CD8-positive, alpha-beta memory T cell (primary cell): ENCODE data around the gene KRTAP5-8. TPM values are rescaled to one million over a fixed set of nuclear protein-coding genes. Genes with fewer than 3 reads are reported as not detected.
"Not testable (repeated sequence)": the region's sequence is repeated elsewhere in the genome, so short reads cannot be mapped to it uniquely, and the experiment has no call there.

Experiments
- CTCF ChIA-PET: fragments of 350-600 bp; sonication (Branson Sonifier 250); formaldehyde crosslinking; loops from one replicate; lab custom pipeline; 2021; ENCODE audit warnings: antibody characterized with exemption; lab: Charles Lee
- POLR2A ChIA-PET: fragments of 350-600 bp; sonication (Branson Sonifier 250); formaldehyde crosslinking; loops from one replicate; lab custom pipeline; 2021; ENCODE audit warnings: antibody characterized with exemption; lab: Charles Lee
- DNase-seq, 5 donors: peaks; one replicate each; pipeline versions ENCODE4 v3.0.0 to v3.0.0-alpha.2; 2020 to 2022; ENCODE audit warnings: mixed read lengths in 1 of 5
- H3K27ac ChIP-seq: one replicate; pipeline ENCODE4 v1.7.0; 2013; ENCODE audit warnings: low read depth, mild to moderate bottlenecking, low read length, moderate library complexity
- H3K27me3 ChIP-seq: 2 replicates; pipeline ENCODE4 v1.7.0; 2013; ENCODE audit warnings: low read length, mild to moderate bottlenecking; ENCODE audit not compliant: insufficient read depth, poor library complexity, severe bottlenecking
- H3K36me3 ChIP-seq: 2 replicates; pipeline ENCODE4 v1.7.0; 2013; ENCODE audit warnings: mild to moderate bottlenecking, low read length, moderate library complexity; ENCODE audit not compliant: insufficient read depth
- H3K4me1 ChIP-seq: 2 replicates; pipeline ENCODE4 v1.7.0; 2013; ENCODE audit warnings: mild to moderate bottlenecking, low read length, moderate library complexity; ENCODE audit not compliant: insufficient read depth
- H3K4me3 ChIP-seq: 2 replicates; pipeline ENCODE4 v1.7.0; 2013; ENCODE audit warnings: mild to moderate bottlenecking, low read length
- H3K9me3 ChIP-seq: 2 replicates; pipeline ENCODE4 v1.7.0; 2013; ENCODE audit warnings: mild to moderate bottlenecking, low read length
- H3K27ac Mint-ChIP-seq, 8 donors: one replicate each; pipeline ENCODE4 v1.8.0; 2020 to 2021; ENCODE audit warnings: mixed read lengths in 8 of 8, mild to moderate bottlenecking in 6 of 8, inconsistent platforms in 3 of 8, moderate library complexity in 3 of 8
- H3K27me3 Mint-ChIP-seq, 2 donors: one replicate each; pipeline ENCODE4 v1.8.0; 2020 to 2021; ENCODE audit warnings: mixed read lengths in 2 of 2, mild to moderate bottlenecking in 1 of 2, moderate library complexity in 1 of 2
- H3K36me3 Mint-ChIP-seq, 3 donors: one replicate each; pipeline ENCODE4 v1.8.0; 2020 to 2021; ENCODE audit warnings: mixed read lengths in 3 of 3, inconsistent platforms in 1 of 3, mild to moderate bottlenecking in 1 of 3
- H3K4me1 Mint-ChIP-seq, 3 donors: one replicate each; pipeline ENCODE4 v1.8.0; 2020 to 2021; ENCODE audit warnings: mixed read lengths in 3 of 3, inconsistent platforms in 1 of 3, mild to moderate bottlenecking in 1 of 3
- H3K4me3 Mint-ChIP-seq, 7 donors: one replicate each; pipeline ENCODE4 v1.8.0; 2020 to 2021; ENCODE audit warnings: mixed read lengths in 7 of 7, mild to moderate bottlenecking in 6 of 7, moderate library complexity in 4 of 7, inconsistent platforms in 2 of 7
- H3K9me3 Mint-ChIP-seq, 5 donors: one replicate each; pipeline ENCODE4 v1.8.0; 2020 to 2022; ENCODE audit warnings: mixed read lengths in 5 of 5, mild to moderate bottlenecking in 3 of 5, moderate library complexity in 2 of 5, inconsistent platforms in 1 of 5
- polyA plus RNA-seq: library from polyadenylated mRNA; unstranded; fragments of 300-500 nt; fragmentation: Illumina TruSeq; gene quantifications from one replicate; pipeline ENCODE4 v1.2.3, GENCODE V29; 2021
- total RNA-seq, 2 experiments: library from RNA; stranded (reverse); gene quantifications; one replicate each; pipeline ENCODE4 v1.2.3, GENCODE V29; 2021

Gene KRTAP5-8, protein sequence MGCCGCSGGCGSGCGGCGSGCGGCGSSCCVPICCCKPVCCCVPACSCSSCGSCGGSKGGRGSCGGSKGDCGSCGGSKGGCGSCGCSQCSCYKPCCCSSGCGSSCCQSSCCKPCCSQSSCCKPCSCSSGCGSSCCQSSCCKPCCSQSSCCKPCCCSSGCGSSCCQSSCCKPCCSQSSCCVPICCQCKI
- total RNA-seq, result not detected
- not detected for polyA plus RNA-seq

- H3K27ac Mint-ChIP-seq, H3K9me3 ChIP-seq, CTCF ChIA-PET, H3K4me3 Mint-ChIP-seq, H3K36me3 ChIP-seq, DNase-seq, H3K4me1 Mint-ChIP-seq, H3K27ac ChIP-seq, H3K4me3 ChIP-seq, H3K4me1 ChIP-seq, POLR2A ChIA-PET, H3K27me3 ChIP-seq, H3K9me3 Mint-ChIP-seq: not testable (repeated sequence)
- Mint-ChIP-seq H3K36me3 (peaks cover 0 to 11% (median 0%) of the 10 kb centered on the region in 3 donors), H3K27me3 (peaks cover 15 to 41% of the 10 kb centered on the region in 2 donors)
Observed at GRCh38 chr11:71537977-71538665, at the start of gene KRTAP5-8. KRTAP5-8 (plus strand) TSS chr11:71538025; CDS start chr11:71538056, 31 bp downstream.

- H3K36me3 Mint-ChIP-seq, result peaks cover 22 to 87% (median 38%) of the 10 kb centered on the region in 3 donors
Observed at GRCh38 chr11:71488681-71489270, 49.0 kb upstream of the KRTAP5-8 start.

DNA sequence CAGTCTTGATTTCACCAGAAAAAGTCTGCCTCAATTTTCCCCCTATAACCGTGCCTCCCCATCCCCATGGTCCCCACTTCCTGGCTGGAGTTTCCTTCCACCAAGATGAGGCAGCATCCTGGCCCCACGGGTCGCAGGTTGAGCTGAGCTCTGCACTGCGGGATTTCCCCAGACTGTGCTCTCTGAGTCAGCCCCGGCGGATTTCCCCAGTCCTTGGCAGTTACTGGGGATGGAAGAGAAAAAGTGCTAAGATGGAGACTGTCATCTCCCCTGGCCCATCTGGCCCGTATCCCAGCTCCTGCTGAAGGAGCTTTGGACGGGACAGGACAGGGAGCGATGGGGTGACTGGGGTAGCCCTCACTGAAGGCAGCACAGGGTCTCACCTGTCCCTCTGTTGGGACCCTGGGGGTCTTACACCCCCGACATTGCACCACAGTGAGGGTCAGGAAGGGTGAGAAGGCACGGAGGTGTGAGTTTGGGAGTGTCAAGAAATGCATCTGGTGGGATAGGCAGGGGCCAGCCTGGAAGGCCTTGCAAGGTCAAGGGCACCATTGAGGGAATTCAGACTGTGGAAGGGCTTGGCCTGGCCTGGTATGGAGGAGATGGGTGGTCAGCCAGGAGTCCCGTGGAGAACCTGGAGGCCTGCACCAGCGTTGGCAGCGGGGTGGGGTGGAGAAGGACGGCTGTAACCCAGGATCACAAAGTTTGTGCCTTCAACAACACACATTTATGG is 48.3 kb upstream of the KRTAP5-8 start:
- H3K9me3 ChIP-seq, result no peaks in the 10 kb centered on the region
- peak overlapping the region in 3 of 8 donors; percentile 23 to 93 (median 74) for H3K27ac Mint-ChIP-seq
- peaks cover 10% of the 10 kb centered on the region for H3K36me3 ChIP-seq
- no peak overlapping the region for H3K4me3 ChIP-seq
- H3K9me3 Mint-ChIP-seq, result no peaks in the 10 kb centered on the region
- H3K27ac ChIP-seq, result no peak overlapping the region
- peak in 1 of 5 donors; percentile 39 for DNase-seq
- peaks cover 0 to 8% (median 7%) of the 10 kb centered on the region in 3 donors for H3K4me1 Mint-ChIP-seq
- H3K4me1 ChIP-seq, result no peaks in the 10 kb centered on the region
- no peaks in the 10 kb centered on the region for H3K27me3 ChIP-seq
- peaks cover 16 to 86% (median 36%) of the 10 kb centered on the region in 3 donors for H3K36me3 Mint-ChIP-seq
- H3K4me3 Mint-ChIP-seq, result no peak overlapping the region
- H3K27me3 Mint-ChIP-seq, result peaks cover 0 to 1% of the 10 kb centered on the region in 2 donors
- CTCF ChIA-PET, result no interaction called here
- POLR2A ChIA-PET, result no interaction called here

More at GRCh38 chr11:71488681-71489270, 49.0 kb upstream of the KRTAP5-8 start:
- peaks cover 0 to 1% of the 10 kb centered on the region in 2 donors for H3K27me3 Mint-ChIP-seq
- H3K4me3 Mint-ChIP-seq, result no peak overlapping the region
- DNase-seq, result no peak
- Histone ChIP-seq H3K9me3 (no peaks in the 10 kb centered on the region), H3K36me3 (peaks cover 16% of the 10 kb centered on the region), H3K27me3 (no peaks in the 10 kb centered on the region), H3K4me1 (no peaks in the 10 kb centered on the region), H3K4me3 (no peak overlapping the region), H3K27ac (no peak overlapping the region)
- H3K9me3 Mint-ChIP-seq, result no peaks in the 10 kb centered on the region
- ChIA-PET CTCF (no interaction called here), POLR2A (no interaction called here)
- peaks cover 0 to 9% (median 8%) of the 10 kb centered on the region in 3 donors for H3K4me1 Mint-ChIP-seq
- peak overlapping the region in 3 of 8 donors; percentile 68 to 93 (median 74) for H3K27ac Mint-ChIP-seq

- no peak overlapping the region for H3K4me3 ChIP-seq
- Mint-ChIP-seq H3K4me3 (no peak overlapping the region), H3K27me3 (peaks cover 0 to 1% of the 10 kb centered on the region in 2 donors), H3K27ac (peak overlapping the region in 1 of 8 donors; percentile 93), H3K9me3 (no peaks in the 10 kb centered on the region), H3K4me1 (peaks cover 0 to 8% (median 5%) of the 10 kb centered on the region in 3 donors), H3K36me3 (peaks cover 13 to 86% (median 36%) of the 10 kb centered on the region in 3 donors)
- no peaks in the 10 kb centered on the region for H3K9me3 ChIP-seq
- CTCF ChIA-PET, result no interaction called here
- POLR2A ChIA-PET, result no interaction called here
- H3K4me1 ChIP-seq, result no peaks in the 10 kb centered on the region
- peaks cover 7% of the 10 kb centered on the region for H3K36me3 ChIP-seq
- DNase-seq, result no peak
- no peaks in the 10 kb centered on the region for H3K27me3 ChIP-seq
- no peak overlapping the region for H3K27ac ChIP-seq
Observed at GRCh38 chr11:71490044-71490730, 47.6 kb upstream of the KRTAP5-8 start.

GRCh38 chr11:71490731-71491390 is 47.0 kb upstream of the KRTAP5-8 start:
- peaks cover 13% of the 10 kb centered on the region for H3K36me3 ChIP-seq
- POLR2A ChIA-PET, result no interaction called here
- CTCF ChIA-PET, result no interaction called here

DNA sequence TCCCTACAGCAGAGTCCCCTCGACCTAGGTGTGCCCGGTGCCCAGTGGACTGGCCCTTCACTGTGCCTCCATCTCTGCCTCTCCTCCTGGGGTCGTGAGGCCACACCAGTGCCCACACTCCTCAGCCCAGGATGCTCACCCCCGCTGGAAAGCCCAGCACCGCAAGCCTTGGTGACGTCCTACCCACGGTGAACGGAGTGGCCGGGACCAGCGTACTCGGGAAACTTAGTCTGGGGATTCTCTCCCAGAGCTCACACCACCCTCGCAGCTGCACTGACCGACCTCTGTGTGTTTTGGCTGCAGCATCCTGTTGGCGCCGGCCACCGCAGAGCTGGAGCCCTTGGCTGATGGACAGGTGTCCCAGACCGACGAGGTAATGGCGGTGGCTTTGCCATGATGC is 46.3 kb upstream of the KRTAP5-8 start:
- no peaks in the 10 kb centered on the region for H3K27me3 ChIP-seq
- Mint-ChIP-seq H3K9me3 (no peaks in the 10 kb centered on the region), H3K27ac (peak overlapping the region in 2 of 8 donors; percentile 77 to 89), H3K4me1 (peaks cover 0 to 5% (median 3%) of the 10 kb centered on the region in 3 donors), H3K4me3 (no peak overlapping the region), H3K36me3 (peaks cover 9 to 86% (median 29%) of the 10 kb centered on the region in 3 donors), H3K27me3 (peaks cover 0 to 1% of the 10 kb centered on the region in 2 donors)
- no peak for DNase-seq
- ChIA-PET POLR2A (no interaction called here), CTCF (no interaction called here)
- no peaks in the 10 kb centered on the region for H3K4me1 ChIP-seq
- H3K9me3 ChIP-seq, result no peaks in the 10 kb centered on the region
- peaks cover 15% of the 10 kb centered on the region for H3K36me3 ChIP-seq
- no peak overlapping the region for H3K4me3 ChIP-seq
- no peak overlapping the region for H3K27ac ChIP-seq

More at GRCh38 chr11:71490731-71491390, 47.0 kb upstream of the KRTAP5-8 start:
- H3K27ac Mint-ChIP-seq, result peak overlapping the region in 1 of 8 donors; percentile 77
- Histone ChIP-seq H3K9me3 (no peaks in the 10 kb centered on the region), H3K27me3 (no peaks in the 10 kb centered on the region), H3K4me1 (no peaks in the 10 kb centered on the region), H3K4me3 (no peak overlapping the region), H3K27ac (no peak overlapping the region)
- peaks cover 0 to 7% (median 5%) of the 10 kb centered on the region in 3 donors for H3K4me1 Mint-ChIP-seq
- no peak for DNase-seq
- H3K4me3 Mint-ChIP-seq, result no peak overlapping the region
- peaks cover 0 to 1% of the 10 kb centered on the region in 2 donors for H3K27me3 Mint-ChIP-seq
- H3K9me3 Mint-ChIP-seq, result no peaks in the 10 kb centered on the region
- H3K36me3 Mint-ChIP-seq, result peaks cover 13 to 86% (median 35%) of the 10 kb centered on the region in 3 donors

GRCh38 chr11:71491940-71492339 is 45.9 kb upstream of the KRTAP5-8 start:
- Histone ChIP-seq H3K27ac (no peak overlapping the region), H3K27me3 (no peaks in the 10 kb centered on the region), H3K4me3 (no peak overlapping the region), H3K9me3 (no peaks in the 10 kb centered on the region), H3K36me3 (peaks cover 15% of the 10 kb centered on the region), H3K4me1 (no peaks in the 10 kb centered on the region)
- H3K27me3 Mint-ChIP-seq, result peaks cover 0 to 1% of the 10 kb centered on the region in 2 donors
- no peak for DNase-seq
- ChIA-PET POLR2A (no interaction called here), CTCF (no interaction called here)
- H3K4me1 Mint-ChIP-seq, result peaks cover 0 to 5% (median 3%) of the 10 kb centered on the region in 3 donors
- no peak overlapping the region for H3K4me3 Mint-ChIP-seq
- H3K27ac Mint-ChIP-seq, result peak overlapping the region in 1 of 8 donors; percentile 89
- peaks cover 11 to 90% (median 29%) of the 10 kb centered on the region in 3 donors for H3K36me3 Mint-ChIP-seq
- H3K9me3 Mint-ChIP-seq, result no peaks in the 10 kb centered on the region
